Transverse colon (tissue), 4 donors: ENCODE measurements around the gene MAP3K7. TPM values are rescaled to one million over a fixed set of nuclear protein-coding genes. Genes with fewer than 3 reads are reported as not detected.

ENCODE experiments used
- DNase-seq: peaks from one replicate; pipeline ENCODE4 v3.0.0-alpha.2; 2019
- H3K27ac ChIP-seq, 4 donors: fragments of 200-600 bp; sonication (generic); 2 replicates each; pipeline ENCODE4 v1.5.1; 2016 to 2018; ENCODE audit warnings: inconsistent platforms in 4 of 4
- H3K27me3 ChIP-seq: fragments of 200-600 bp; sonication (generic); 2 replicates; pipeline ENCODE4 v1.5.1; 2017; ENCODE audit warnings: inconsistent platforms
- H3K36me3 ChIP-seq, 4 donors: fragments of 200-600 bp; sonication (generic); 2 replicates each; pipeline ENCODE4 v1.5.1; 2017 to 2019; ENCODE audit warnings: inconsistent platforms in 4 of 4
- H3K4me1 ChIP-seq, 4 donors: fragments of 200-600 bp; sonication (generic); 2 replicates each; pipeline ENCODE4 v1.5.1; 2017 to 2020; ENCODE audit warnings: inconsistent platforms in 4 of 4
- H3K4me3 ChIP-seq, 4 donors: fragments of 200-600 bp; sonication (generic); 1 replicate in 1 of 4; 2 replicates in 3 of 4; pipeline versions ENCODE4 v1.5.1 to v1.6.1; 2017 to 2019; ENCODE audit warnings: inconsistent platforms in 4 of 4
- H3K9me3 ChIP-seq, 2 donors: fragments of 200-600 bp; sonication (generic); 2 replicates each; pipeline ENCODE4 v1.5.1; 2017 to 2019; ENCODE audit warnings: inconsistent platforms in 2 of 2
- EP300 ChIP-seq: sonication (generic); formaldehyde crosslinking; IDR thresholded peaks from one replicate; pipeline ENCODE4 v1.6.1; 2017; ENCODE audit warnings: antibody characterized with exemption, low read depth
- POLR2A ChIP-seq: fragments of 450-650 bp; IDR thresholded peaks from one replicate; pipeline ENCODE4 v1.6.1; 2016; ENCODE audit warnings: antibody characterized with exemption, mild to moderate bottlenecking, moderate library complexity
- POLR2AphosphoS5 ChIP-seq, 3 donors: sonication (generic); formaldehyde crosslinking; IDR thresholded peaks; one replicate each; pipeline ENCODE4 v1.6.1; 2016; ENCODE audit warnings: antibody characterized with exemption in 3 of 3
- WGBS, 2 donors: methylation state at CpG; one replicate each; pipeline ENCODE4 v1.1.5; 2018; ENCODE audit warnings: low coverage in 1 of 2; 5-methylcytosine and 5-hydroxymethylcytosine counted together
- in situ Hi-C, 4 donors: fragments of 200-750 bp; cut with MboI; loops; one replicate each; pipeline versions ENCODE4 v1.15.0 to v1.15.1; 2017; ENCODE audit warnings: low sequenced_read_pairs in 3 of 4, low pct_ligation_motif_present in 1 of 4, low pct_unique_long_range_greater_than_20kb in 1 of 4
- intact Hi-C: fragments of 100-400 bp; cut with DNase I; formaldehyde crosslinking; loops from one replicate; pipeline ENCODE4 v1.15.1; 2023; ENCODE audit warnings: low total_unique reads
- total RNA-seq, 4 donors: library from RNA; depleted of rRNA; stranded (reverse); fragments of >200 nt; gene quantifications; one replicate each; pipeline ENCODE4 v1.1.0, GENCODE V29; 2016
- TF ChIP-seq, protein P1 (sequence below), 5 experiments: fragments of 200-600 bp in 3 of 5; fragments of 450-650 bp in 2 of 5; sonication (generic) in 3 of 5; IDR thresholded peaks; 1 replicate in 2 of 5; 2 replicates in 3 of 5; pipeline ENCODE4 v1.5.1; 2016 to 2017; ENCODE audit warnings: antibody characterized with exemption in 5 of 5, inconsistent platforms in 3 of 5, mild to moderate bottlenecking in 2 of 5, moderate library complexity in 1 of 5

MAP3K7 gene
- total RNA-seq, 4 donors from 2014 or later = 19.3 to 37.6 (median 28.5) TPM

- H3K36me3 ChIP-seq = peaks cover 0 to 64% (median 27%) of the 10 kb centered on the region in 4 donors
- in situ Hi-C loops = no loop called here
Observed at GRCh38 chr6:90547079-90547478, 39.8 kb downstream of the MAP3K7 start.

GRCh38 chr6:90545448-90545847, 41.4 kb downstream of the MAP3K7 start:
- H3K27ac ChIP-seq = no peak overlapping the region
- intact Hi-C loops (no loop called here), in situ Hi-C loops (no loop called here)
- no peaks in the 10 kb centered on the region for H3K9me3 ChIP-seq
- TF ChIP-seq POLR2A = no peak
- TF ChIP-seq EP300 = no peak
- TF ChIP-seq, protein P1, sequence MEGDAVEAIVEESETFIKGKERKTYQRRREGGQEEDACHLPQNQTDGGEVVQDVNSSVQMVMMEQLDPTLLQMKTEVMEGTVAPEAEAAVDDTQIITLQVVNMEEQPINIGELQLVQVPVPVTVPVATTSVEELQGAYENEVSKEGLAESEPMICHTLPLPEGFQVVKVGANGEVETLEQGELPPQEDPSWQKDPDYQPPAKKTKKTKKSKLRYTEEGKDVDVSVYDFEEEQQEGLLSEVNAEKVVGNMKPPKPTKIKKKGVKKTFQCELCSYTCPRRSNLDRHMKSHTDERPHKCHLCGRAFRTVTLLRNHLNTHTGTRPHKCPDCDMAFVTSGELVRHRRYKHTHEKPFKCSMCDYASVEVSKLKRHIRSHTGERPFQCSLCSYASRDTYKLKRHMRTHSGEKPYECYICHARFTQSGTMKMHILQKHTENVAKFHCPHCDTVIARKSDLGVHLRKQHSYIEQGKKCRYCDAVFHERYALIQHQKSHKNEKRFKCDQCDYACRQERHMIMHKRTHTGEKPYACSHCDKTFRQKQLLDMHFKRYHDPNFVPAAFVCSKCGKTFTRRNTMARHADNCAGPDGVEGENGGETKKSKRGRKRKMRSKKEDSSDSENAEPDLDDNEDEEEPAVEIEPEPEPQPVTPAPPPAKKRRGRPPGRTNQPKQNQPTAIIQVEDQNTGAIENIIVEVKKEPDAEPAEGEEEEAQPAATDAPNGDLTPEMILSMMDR (IDR thresholded peaks at IDR 0.05) = no peak
- TF ChIP-seq POLR2AphosphoS5 (IDR thresholded peaks at IDR 0.05) = no peak
- no peak overlapping the region for H3K4me3 ChIP-seq
- DNase-seq = no peak
- WGBS, 2 donors = 96 to 100% methylated on average over 2 to 3 of the region's 3 CpGs
- no peaks in the 10 kb centered on the region for H3K27me3 ChIP-seq
- no peaks in the 10 kb centered on the region for H3K4me1 ChIP-seq
- peaks cover 0 to 58% (median 22%) of the 10 kb centered on the region in 4 donors for H3K36me3 ChIP-seq

More at GRCh38 chr6:90547079-90547478, 39.8 kb downstream of the MAP3K7 start:
- intact Hi-C loops = no loop called here
- H3K27me3 ChIP-seq = no peaks in the 10 kb centered on the region
- 82 to 85% methylated on average over 4 of the region's 4 CpGs for WGBS, 2 donors
- no peak overlapping the region for H3K4me3 ChIP-seq
- H3K9me3 ChIP-seq = no peaks in the 10 kb centered on the region
- TF ChIP-seq, protein P1 (IDR thresholded peaks at IDR 0.05) = no peak
- TF ChIP-seq EP300 = no peak
- TF ChIP-seq POLR2AphosphoS5 (IDR thresholded peaks at IDR 0.05) = no peak
- TF ChIP-seq POLR2A = no peak
- no peak for DNase-seq
- no peaks in the 10 kb centered on the region for H3K4me1 ChIP-seq
- H3K27ac ChIP-seq = no peak overlapping the region

- no peaks in the 10 kb centered on the region for H3K4me1 ChIP-seq
- DNase-seq = no peak
- in situ Hi-C loops = no loop called here
- WGBS, 2 donors = 91 to 92% methylated on average over 4 of the region's 4 CpGs
- H3K27me3 ChIP-seq = no peaks in the 10 kb centered on the region
- intact Hi-C loops = no loop called here
- H3K36me3 ChIP-seq = peaks cover 0 to 57% (median 20%) of the 10 kb centered on the region in 4 donors
- no peak overlapping the region for H3K27ac ChIP-seq
- no peaks in the 10 kb centered on the region for H3K9me3 ChIP-seq
- TF ChIP-seq POLR2A (no peak), EP300 (no peak), POLR2AphosphoS5 (IDR thresholded peaks at IDR 0.05) (no peak)
- TF ChIP-seq, protein P1 (IDR thresholded peaks at IDR 0.05) = no peak
- no peak overlapping the region for H3K4me3 ChIP-seq
Observed at GRCh38 chr6:90544741-90545140, 42.1 kb downstream of the MAP3K7 start.

DNA sequence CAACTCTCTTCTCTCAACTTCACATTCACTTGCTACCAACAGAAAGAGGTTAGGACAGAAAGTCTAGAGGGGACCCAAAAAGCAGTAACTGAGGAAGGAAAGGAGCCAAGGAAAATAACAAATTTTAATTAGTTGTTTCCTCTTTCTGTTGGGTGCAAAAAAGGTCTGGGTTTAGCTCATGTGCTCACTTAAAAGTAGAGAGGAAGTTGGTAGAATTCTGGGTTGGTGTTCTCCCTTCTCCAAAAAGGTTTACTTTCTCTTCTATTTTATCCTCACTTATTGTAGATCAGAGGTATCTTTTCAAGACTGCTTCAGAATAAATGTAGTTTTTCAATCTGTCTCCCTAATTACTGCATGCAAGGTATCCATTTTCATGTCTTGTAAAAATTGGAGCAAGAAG, 42.8 kb downstream of the MAP3K7 start:
- intact Hi-C loops = no loop called here
- H3K27me3 ChIP-seq = no peaks in the 10 kb centered on the region
- no peak overlapping the region for H3K4me3 ChIP-seq
- no peak overlapping the region for H3K27ac ChIP-seq
- H3K9me3 ChIP-seq = no peaks in the 10 kb centered on the region
- DNase-seq = no peak
- peaks cover 0 to 51% (median 17%) of the 10 kb centered on the region in 4 donors for H3K36me3 ChIP-seq
- H3K4me1 ChIP-seq = peaks cover 0 to 4% (median 1%) of the 10 kb centered on the region in 4 donors
- in situ Hi-C loops = no loop called here
- TF ChIP-seq, protein P1 (IDR thresholded peaks at IDR 0.05) = no peak
- TF ChIP-seq POLR2AphosphoS5 (IDR thresholded peaks at IDR 0.05) = no peak
- no peak for TF ChIP-seq POLR2A
- no peak for TF ChIP-seq EP300
